Glutamatergic neuron (in vitro differentiated cells): Measurements from ENCODE around the gene KRT15. TPM values are rescaled to one million over a fixed set of nuclear protein-coding genes. Genes with fewer than 3 reads are reported as not detected.

Source experiments
- DNase-seq: peaks from one replicate; pipeline ENCODE4 v3.0.0; 2022
- H3K27ac Mint-ChIP-seq: one replicate; pipeline ENCODE4 v1.8.0; 2020; ENCODE audit warnings: mild to moderate bottlenecking, mixed read lengths, inconsistent platforms; ENCODE audit not compliant: unreplicated experiment
- H3K27me3 Mint-ChIP-seq: one replicate; pipeline ENCODE4 v1.8.0; 2020; ENCODE audit warnings: mild to moderate bottlenecking, moderate library complexity, mixed read lengths, inconsistent platforms; ENCODE audit not compliant: unreplicated experiment
- H3K36me3 Mint-ChIP-seq: one replicate; pipeline ENCODE4 v1.8.0; 2020; ENCODE audit warnings: mild to moderate bottlenecking, mixed read lengths, inconsistent platforms; ENCODE audit not compliant: unreplicated experiment
- H3K4me1 Mint-ChIP-seq: one replicate; pipeline ENCODE4 v1.8.0; 2020; ENCODE audit warnings: mild to moderate bottlenecking, low read depth, mixed read lengths, inconsistent platforms; ENCODE audit not compliant: unreplicated experiment
- H3K4me3 Mint-ChIP-seq: one replicate; pipeline ENCODE4 v1.8.0; 2020; ENCODE audit warnings: mild to moderate bottlenecking, mixed read lengths, inconsistent platforms; ENCODE audit not compliant: unreplicated experiment
- H3K9me3 Mint-ChIP-seq: one replicate; pipeline ENCODE4 v1.8.0; 2020; ENCODE audit warnings: mild to moderate bottlenecking, moderate library complexity, mixed read lengths, inconsistent platforms; ENCODE audit not compliant: unreplicated experiment
- total RNA-seq: library from RNA; stranded (reverse); fragmentation: NEBNext Ultra II Directional; extraction: Animal tissue kit (Norgen Biotek cat#: 25700); gene quantifications from one replicate; pipeline ENCODE4 v1.2.1, GENCODE V29; 2021; ENCODE audit not compliant: unreplicated experiment
- TF ChIP-seq, protein P1 (sequence below): fragments of 200-600 bp; sonication (generic); IDR thresholded peaks from one replicate; pipeline ENCODE4 v1.5.0; 2021; ENCODE audit not compliant: partially characterized antibody, unreplicated experiment

The KRT15 gene
- total RNA-seq, 1 donor from 2014 or later: not detected

- Mint-ChIP-seq H3K27ac (no peak overlapping the region), H3K9me3 (peaks cover 2% of the 10 kb centered on the region), H3K36me3 (no peaks in the 10 kb centered on the region), H3K4me3 (no peak overlapping the region), H3K4me1 (peaks cover 3% of the 10 kb centered on the region), H3K27me3 (no peaks in the 10 kb centered on the region)
- no peak for DNase-seq
- TF ChIP-seq, protein P1, sequence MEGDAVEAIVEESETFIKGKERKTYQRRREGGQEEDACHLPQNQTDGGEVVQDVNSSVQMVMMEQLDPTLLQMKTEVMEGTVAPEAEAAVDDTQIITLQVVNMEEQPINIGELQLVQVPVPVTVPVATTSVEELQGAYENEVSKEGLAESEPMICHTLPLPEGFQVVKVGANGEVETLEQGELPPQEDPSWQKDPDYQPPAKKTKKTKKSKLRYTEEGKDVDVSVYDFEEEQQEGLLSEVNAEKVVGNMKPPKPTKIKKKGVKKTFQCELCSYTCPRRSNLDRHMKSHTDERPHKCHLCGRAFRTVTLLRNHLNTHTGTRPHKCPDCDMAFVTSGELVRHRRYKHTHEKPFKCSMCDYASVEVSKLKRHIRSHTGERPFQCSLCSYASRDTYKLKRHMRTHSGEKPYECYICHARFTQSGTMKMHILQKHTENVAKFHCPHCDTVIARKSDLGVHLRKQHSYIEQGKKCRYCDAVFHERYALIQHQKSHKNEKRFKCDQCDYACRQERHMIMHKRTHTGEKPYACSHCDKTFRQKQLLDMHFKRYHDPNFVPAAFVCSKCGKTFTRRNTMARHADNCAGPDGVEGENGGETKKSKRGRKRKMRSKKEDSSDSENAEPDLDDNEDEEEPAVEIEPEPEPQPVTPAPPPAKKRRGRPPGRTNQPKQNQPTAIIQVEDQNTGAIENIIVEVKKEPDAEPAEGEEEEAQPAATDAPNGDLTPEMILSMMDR: no peak
Measured at GRCh38 chr17:41513168-41513547, 5.5 kb downstream of the KRT15 start.

DNA sequence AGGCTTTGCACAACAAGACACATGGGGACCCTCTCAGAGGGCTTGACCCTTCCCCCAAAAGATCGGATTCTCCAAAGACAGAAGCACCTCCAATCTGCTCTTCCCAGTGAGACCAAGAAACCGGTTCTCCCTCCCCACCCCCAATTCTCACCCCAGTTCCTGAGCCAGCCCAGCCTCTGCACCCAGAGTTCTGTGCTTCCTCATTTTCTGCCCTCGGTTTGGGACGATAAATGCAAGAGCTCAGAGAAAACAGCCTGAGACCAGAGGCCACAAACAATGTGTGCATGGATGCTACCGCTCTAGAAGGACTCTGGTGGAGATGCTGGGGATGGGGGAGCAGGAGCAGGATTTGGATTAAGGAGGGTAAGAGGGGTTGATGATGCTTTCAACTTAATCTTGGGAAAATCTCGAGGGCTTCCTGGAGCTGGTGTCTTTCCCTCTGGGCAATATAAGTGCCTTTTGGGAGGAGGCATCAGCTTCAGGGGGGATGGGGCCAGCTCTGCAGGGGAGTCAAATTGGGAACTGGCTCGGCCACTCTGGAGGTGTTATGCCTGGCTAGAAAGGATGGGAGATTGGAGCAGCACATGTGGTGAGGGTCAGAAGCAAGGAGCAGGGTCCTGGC lies 6.0 kb downstream of the KRT15 start:
- H3K27me3 Mint-ChIP-seq: no peaks in the 10 kb centered on the region
- H3K4me1 Mint-ChIP-seq: peaks cover 3% of the 10 kb centered on the region
- no peak overlapping the region for H3K27ac Mint-ChIP-seq
- H3K9me3 Mint-ChIP-seq: peaks cover 2% of the 10 kb centered on the region
- no peak for DNase-seq
- TF ChIP-seq, protein P1: no peak
- no peaks in the 10 kb centered on the region for H3K36me3 Mint-ChIP-seq
- no peak overlapping the region for H3K4me3 Mint-ChIP-seq

GRCh38 chr17:41511716-41512115 lies 7.0 kb downstream of the KRT15 start:
- H3K9me3 Mint-ChIP-seq: peaks cover 2% of the 10 kb centered on the region
- peaks cover 3% of the 10 kb centered on the region for H3K4me1 Mint-ChIP-seq
- H3K27ac Mint-ChIP-seq: no peak overlapping the region
- no peak for DNase-seq
- no peak overlapping the region for H3K4me3 Mint-ChIP-seq
- no peaks in the 10 kb centered on the region for H3K36me3 Mint-ChIP-seq
- H3K27me3 Mint-ChIP-seq: no peaks in the 10 kb centered on the region
- TF ChIP-seq, protein P1: no peak

DNA sequence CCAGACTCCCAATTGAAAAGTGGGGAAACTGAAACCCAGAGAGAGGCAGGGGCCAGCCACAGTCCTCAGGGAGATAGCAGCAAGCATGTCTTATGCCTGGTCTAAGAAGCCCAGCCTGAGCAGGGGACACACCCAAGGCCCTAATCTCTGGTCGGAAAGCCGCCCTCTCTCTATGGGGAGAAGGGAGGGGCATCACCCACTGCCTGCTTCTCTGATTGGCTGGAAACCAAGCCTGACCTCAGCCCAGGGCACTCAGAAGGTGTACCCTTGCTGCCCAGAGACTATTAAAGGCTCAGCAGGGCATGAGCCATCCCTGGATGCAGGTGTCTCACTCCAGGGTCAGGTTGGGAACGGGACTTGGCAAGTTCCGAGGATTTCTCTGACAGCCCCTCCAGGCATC lies 7.6 kb downstream of the KRT15 start:
- Mint-ChIP-seq H3K36me3 (no peaks in the 10 kb centered on the region), H3K27ac (no peak overlapping the region), H3K9me3 (peaks cover 2% of the 10 kb centered on the region), H3K4me3 (no peak overlapping the region), H3K27me3 (no peaks in the 10 kb centered on the region), H3K4me1 (peaks cover 3% of the 10 kb centered on the region)
- TF ChIP-seq, protein P1: no peak
- DNase-seq: no peak

- H3K9me3 Mint-ChIP-seq: peaks cover 3% of the 10 kb centered on the region
- H3K4me3 Mint-ChIP-seq: no peak overlapping the region
Measured at GRCh38 chr17:41510251-41511065, 8.2 kb downstream of the KRT15 start.

More at GRCh38 chr17:41510251-41511065, 8.2 kb downstream of the KRT15 start:
- Mint-ChIP-seq H3K4me1 (peaks cover 3% of the 10 kb centered on the region), H3K27ac (no peak overlapping the region), H3K27me3 (no peaks in the 10 kb centered on the region), H3K36me3 (no peaks in the 10 kb centered on the region)
- DNase-seq: no peak
- TF ChIP-seq, protein P1: no peak
